GM23248 (cell line): ENCODE data around the gene KIRREL2.

Experiments
- EZH2 ChIP-seq: fragments of 200-600 bp; sonication (generic); IDR thresholded peaks from 2 replicates; pipeline ENCODE4 v1.6.1; 2018; ENCODE audit warnings: antibody characterized with exemption, mild to moderate bottlenecking; ENCODE audit not compliant: insufficient read depth, poor library complexity, severe bottlenecking
- EZH2phosphoT487 ChIP-seq: fragments of 200-600 bp; sonication (generic); IDR thresholded peaks from 2 replicates; pipeline ENCODE4 v1.6.1; 2018; ENCODE audit warnings: antibody characterized with exemption, moderate library complexity, mild to moderate bottlenecking, low read depth; ENCODE audit not compliant: insufficient read depth

GRCh38 chr19:35813043-35813890 lies 43.4 kb upstream of the KIRREL2 start:
- no peak for TF ChIP-seq EZH2phosphoT487
- no peak for TF ChIP-seq EZH2
